ENCODE measurements around the gene SKAP1.

SKAP1 gene

GRCh38 chr17:48392857-48393256 lies 37.2 kb downstream of the SKAP1 start:
- no peak overlapping the region for H3K4me3 Mint-ChIP-seq
- H3K4me1 Mint-ChIP-seq, result peaks cover 43% of the 10 kb centered on the region
- no peaks in the 10 kb centered on the region for H3K27me3 Mint-ChIP-seq

GRCh38 chr17:48391444-48391843 lies 38.6 kb downstream of the SKAP1 start:
- no peaks in the 10 kb centered on the region for H3K27me3 Mint-ChIP-seq
- DNase-seq (ENCODE audit: low spot score in 2 of 2) (no peak), ATAC-seq (replicated peaks; ENCODE audit: extremely low read depth, poor library complexity, severe bottlenecking) (no peak)
- H3K36me3 Mint-ChIP-seq (ENCODE audit: insufficient read depth), result peaks cover 54% of the 10 kb centered on the region
- H3K27ac Mint-ChIP-seq (ENCODE audit: low read depth), result no peak overlapping the region
- H3K9me3 Mint-ChIP-seq, result no peaks in the 10 kb centered on the region
- H3K4me3 Mint-ChIP-seq, result no peak overlapping the region
- peaks cover 52% of the 10 kb centered on the region for H3K4me1 Mint-ChIP-seq

More at GRCh38 chr17:48392857-48393256, 37.2 kb downstream of the SKAP1 start:
- Mint-ChIP-seq H3K9me3 (no peaks in the 10 kb centered on the region), H3K36me3 (ENCODE audit: insufficient read depth) (peaks cover 58% of the 10 kb centered on the region), H3K27ac (ENCODE audit: low read depth) (no peak overlapping the region)
- ATAC-seq (replicated peaks; ENCODE audit: extremely low read depth, poor library complexity, severe bottlenecking), result no peak
- DNase-seq (ENCODE audit: low spot score in 2 of 2), result no peak

- DNase-seq (ENCODE audit: low spot score in 2 of 2) (no peak), ATAC-seq (replicated peaks; ENCODE audit: extremely low read depth, poor library complexity, severe bottlenecking) (no peak)
- Mint-ChIP-seq H3K27me3 (no peaks in the 10 kb centered on the region), H3K4me3 (no peak overlapping the region), H3K9me3 (no peaks in the 10 kb centered on the region), H3K4me1 (peaks cover 52% of the 10 kb centered on the region), H3K36me3 (ENCODE audit: insufficient read depth) (peaks cover 48% of the 10 kb centered on the region), H3K27ac (ENCODE audit: low read depth) (peak overlapping the region; percentile 29)
Measured at GRCh38 chr17:48389903-48390302, 40.1 kb downstream of the SKAP1 start.

- H3K27me3 Mint-ChIP-seq, result no peaks in the 10 kb centered on the region
- H3K4me1 Mint-ChIP-seq, result peaks cover 55% of the 10 kb centered on the region
- DNase-seq (ENCODE audit: low spot score in 2 of 2), result no peak
- peak overlapping the region; percentile 39 for H3K27ac Mint-ChIP-seq (ENCODE audit: low read depth)
- H3K9me3 Mint-ChIP-seq, result no peaks in the 10 kb centered on the region
- peaks cover 43% of the 10 kb centered on the region for H3K36me3 Mint-ChIP-seq (ENCODE audit: insufficient read depth)
- H3K4me3 Mint-ChIP-seq, result no peak overlapping the region
- no peak for ATAC-seq (replicated peaks; ENCODE audit: extremely low read depth, poor library complexity, severe bottlenecking)
Measured at GRCh38 chr17:48388955-48389743, 40.9 kb downstream of the SKAP1 start.

GRCh38 chr17:48386826-48387225 lies 43.2 kb downstream of the SKAP1 start:
- Mint-ChIP-seq H3K4me3 (no peak overlapping the region), H3K9me3 (no peaks in the 10 kb centered on the region), H3K27ac (ENCODE audit: low read depth) (no peak overlapping the region), H3K27me3 (no peaks in the 10 kb centered on the region), H3K36me3 (ENCODE audit: insufficient read depth) (peaks cover 40% of the 10 kb centered on the region), H3K4me1 (peaks cover 49% of the 10 kb centered on the region)
- ATAC-seq (replicated peaks; ENCODE audit: extremely low read depth, poor library complexity, severe bottlenecking), result no peak
- DNase-seq (ENCODE audit: low spot score in 2 of 2), result no peak

- Mint-ChIP-seq H3K27ac (ENCODE audit: low read depth) (peak overlapping the region; percentile 17), H3K9me3 (no peaks in the 10 kb centered on the region), H3K27me3 (no peaks in the 10 kb centered on the region), H3K36me3 (ENCODE audit: insufficient read depth) (peaks cover 32% of the 10 kb centered on the region), H3K4me1 (peaks cover 49% of the 10 kb centered on the region), H3K4me3 (no peak overlapping the region)
- DNase-seq (ENCODE audit: low spot score in 2 of 2) (no peak), ATAC-seq (replicated peaks; ENCODE audit: extremely low read depth, poor library complexity, severe bottlenecking) (no peak)
Measured at GRCh38 chr17:48385319-48385718, 44.7 kb downstream of the SKAP1 start.

- Mint-ChIP-seq H3K27me3 (no peaks in the 10 kb centered on the region), H3K4me1 (peaks cover 38% of the 10 kb centered on the region), H3K36me3 (ENCODE audit: insufficient read depth) (peaks cover 27% of the 10 kb centered on the region), H3K9me3 (no peaks in the 10 kb centered on the region), H3K4me3 (no peak overlapping the region), H3K27ac (ENCODE audit: low read depth) (peak overlapping the region; percentile 14)
- DNase-seq (ENCODE audit: low spot score in 2 of 2) (no peak), ATAC-seq (replicated peaks; ENCODE audit: extremely low read depth, poor library complexity, severe bottlenecking) (no peak)
Measured at GRCh38 chr17:48384164-48384563, 45.9 kb downstream of the SKAP1 start.

- Mint-ChIP-seq H3K4me1 (peaks cover 36% of the 10 kb centered on the region), H3K27me3 (no peaks in the 10 kb centered on the region), H3K36me3 (ENCODE audit: insufficient read depth) (peaks cover 23% of the 10 kb centered on the region), H3K4me3 (no peak overlapping the region), H3K27ac (ENCODE audit: low read depth) (no peak overlapping the region), H3K9me3 (no peaks in the 10 kb centered on the region)
- ATAC-seq (replicated peaks; ENCODE audit: extremely low read depth, poor library complexity, severe bottlenecking) (no peak), DNase-seq (ENCODE audit: low spot score in 2 of 2) (no peak)
Measured at GRCh38 chr17:48382989-48383388, 47.0 kb downstream of the SKAP1 start.

- Mint-ChIP-seq H3K4me3 (no peak overlapping the region), H3K27me3 (no peaks in the 10 kb centered on the region), H3K36me3 (ENCODE audit: insufficient read depth) (peaks cover 18% of the 10 kb centered on the region), H3K9me3 (no peaks in the 10 kb centered on the region), H3K27ac (ENCODE audit: low read depth) (no peak overlapping the region), H3K4me1 (peaks cover 16% of the 10 kb centered on the region)
- DNase-seq (ENCODE audit: low spot score in 2 of 2) (no peak), ATAC-seq (replicated peaks; ENCODE audit: extremely low read depth, poor library complexity, severe bottlenecking) (no peak)
Measured at GRCh38 chr17:48378708-48379392, 51.2 kb downstream of the SKAP1 start.

GRCh38 chr17:48378238-48378637 lies 51.8 kb downstream of the SKAP1 start:
- Mint-ChIP-seq H3K9me3 (no peaks in the 10 kb centered on the region), H3K27me3 (no peaks in the 10 kb centered on the region), H3K4me3 (no peak overlapping the region), H3K27ac (ENCODE audit: low read depth) (no peak overlapping the region), H3K4me1 (peaks cover 20% of the 10 kb centered on the region), H3K36me3 (ENCODE audit: insufficient read depth) (peaks cover 19% of the 10 kb centered on the region)
- no peak for ATAC-seq (replicated peaks; ENCODE audit: extremely low read depth, poor library complexity, severe bottlenecking)
- no peak for DNase-seq (ENCODE audit: low spot score in 2 of 2)

GRCh38 chr17:48376682-48377325 lies 53.2 kb downstream of the SKAP1 start:
- Mint-ChIP-seq H3K9me3 (no peaks in the 10 kb centered on the region), H3K4me3 (no peak overlapping the region), H3K27me3 (no peaks in the 10 kb centered on the region), H3K27ac (ENCODE audit: low read depth) (no peak overlapping the region), H3K36me3 (ENCODE audit: insufficient read depth) (peaks cover 15% of the 10 kb centered on the region), H3K4me1 (peaks cover 27% of the 10 kb centered on the region)
- DNase-seq (ENCODE audit: low spot score in 2 of 2), result no peak
- no peak for ATAC-seq (replicated peaks; ENCODE audit: extremely low read depth, poor library complexity, severe bottlenecking)

GRCh38 chr17:48375356-48375755 lies 54.7 kb downstream of the SKAP1 start:
- Mint-ChIP-seq H3K27me3 (no peaks in the 10 kb centered on the region), H3K4me1 (peaks cover 28% of the 10 kb centered on the region), H3K36me3 (ENCODE audit: insufficient read depth) (peaks cover 20% of the 10 kb centered on the region), H3K9me3 (no peaks in the 10 kb centered on the region), H3K4me3 (no peak overlapping the region), H3K27ac (ENCODE audit: low read depth) (no peak overlapping the region)
- ATAC-seq (replicated peaks; ENCODE audit: extremely low read depth, poor library complexity, severe bottlenecking), result no peak
- DNase-seq (ENCODE audit: low spot score in 2 of 2), result no peak
